Loucy (cell line): ENCODE measurements around the gene IGSF21.

Experiments
- CTCF ChIP-seq: fragments of 200-600 bp; sonication (generic); conservative IDR thresholded peaks from 2 replicates; pipeline ENCODE4 v1.5.1; 2014; ENCODE audit warnings: mild to moderate bottlenecking, antibody characterized with exemption, low read length
- EZH2phosphoT487 ChIP-seq: fragments of 200-600 bp; IDR thresholded peaks from 2 replicates; pipeline ENCODE4 v1.6.1; 2018; ENCODE audit warnings: antibody characterized with exemption, mild to moderate bottlenecking, moderate library complexity, borderline replicate concordance

- no peak for TF ChIP-seq CTCF
- no peak for TF ChIP-seq EZH2phosphoT487
Observed at GRCh38 chr1:18130356-18130755, 22.8 kb downstream of the IGSF21 start.
